Neural progenitor cell (in vitro differentiated cells): ENCODE results near the gene RAB6B. TPM values are rescaled to one million over a fixed set of nuclear protein-coding genes. Genes with fewer than 3 reads are reported as not detected.

ENCODE experiments used
- DNase-seq: peaks from one replicate; pipeline ENCODE4 v3.0.0-alpha.2; 2016; ENCODE audit warnings: low spot score
- H2AFZ ChIP-seq: fragments of 200-600 bp; sonication (generic); replicated peaks from 2 replicates; pipeline ENCODE4 v1.6.1; 2016; ENCODE audit warnings: antibody characterized with exemption
- H3F3A ChIP-seq: fragments of 200-600 bp; sonication (generic); 2 replicates; pipeline ENCODE4 v1.6.1; 2016; ENCODE audit warnings: antibody characterized with exemption, low read depth
- H3K27ac ChIP-seq: fragments of 200-600 bp; sonication (generic); 2 replicates; pipeline ENCODE4 v1.5.1; 2016; ENCODE audit warnings: mild to moderate bottlenecking
- H3K27me3 ChIP-seq: fragments of 200-600 bp; sonication (generic); 2 replicates; pipeline ENCODE4 v1.6.1; 2016; ENCODE audit warnings: mild to moderate bottlenecking, moderate library complexity
- H3K36me3 ChIP-seq: fragments of 200-600 bp; sonication (generic); 2 replicates; pipeline ENCODE4 v1.5.1; 2016
- H3K4me1 ChIP-seq: fragments of 200-600 bp; sonication (generic); 2 replicates; pipeline ENCODE4 v1.6.1; 2016; ENCODE audit warnings: mixed run types
- H3K4me2 ChIP-seq: fragments of 200-600 bp; sonication (generic); 2 replicates; pipeline ENCODE4 v1.6.1; 2016
- H3K4me3 ChIP-seq: fragments of 200-600 bp; sonication (generic); 2 replicates; pipeline ENCODE4 v1.5.1; 2016
- H3K79me2 ChIP-seq: fragments of 200-600 bp; sonication (generic); 2 replicates; pipeline ENCODE4 v1.6.1; 2016; ENCODE audit warnings: low read depth
- H3K9ac ChIP-seq: fragments of 200-600 bp; sonication (generic); 2 replicates; pipeline ENCODE4 v1.6.1; 2016
- H3K9me3 ChIP-seq: fragments of 200-600 bp; sonication (generic); 2 replicates; pipeline ENCODE4 v1.5.1; 2016; ENCODE audit warnings: low read depth
- H4K20me1 ChIP-seq: fragments of 200-600 bp; sonication (generic); 2 replicates; pipeline ENCODE4 v1.6.1; 2016; ENCODE audit warnings: low read depth
- H3K27ac Mint-ChIP-seq: 3 replicates; pipeline ENCODE4 v1.8.0; 2021; ENCODE audit warnings: mixed read lengths
- H3K27me3 Mint-ChIP-seq: 2 replicates; pipeline ENCODE4 v1.8.0; 2022; ENCODE audit warnings: low read depth, mild to moderate bottlenecking, inconsistent platforms, moderate library complexity, mixed read lengths; ENCODE audit not compliant: insufficient read depth
- H3K36me3 Mint-ChIP-seq: 3 replicates; pipeline ENCODE4 v1.8.0; 2021; ENCODE audit warnings: mixed read lengths
- H3K4me1 Mint-ChIP-seq: 3 replicates; pipeline ENCODE4 v1.8.0; 2021; ENCODE audit warnings: mixed read lengths
- H3K4me3 Mint-ChIP-seq: 3 replicates; pipeline ENCODE4 v1.8.0; 2021; ENCODE audit warnings: mild to moderate bottlenecking, moderate library complexity, mixed read lengths
- H3K9me3 Mint-ChIP-seq: 3 replicates; pipeline ENCODE4 v1.8.0; 2020; ENCODE audit warnings: mixed read lengths
- CTCF ChIP-seq: fragments of 200-600 bp; sonication (generic); IDR thresholded peaks from 2 replicates; pipeline ENCODE4 v1.5.1; 2017; ENCODE audit warnings: antibody characterized with exemption, mild to moderate bottlenecking
- EZH2 ChIP-seq: fragments of 200-600 bp; sonication (generic); IDR thresholded peaks from 2 replicates; pipeline ENCODE4 v1.6.1; 2017; ENCODE audit warnings: antibody characterized with exemption, mild to moderate bottlenecking, moderate library complexity
- EZH2phosphoT487 ChIP-seq: fragments of 200-600 bp; sonication (generic); IDR thresholded peaks from 2 replicates; pipeline ENCODE4 v1.6.1; 2017; ENCODE audit warnings: antibody characterized with exemption
- total RNA-seq: library from RNA; depleted of rRNA; stranded (reverse); fragments of >200 nt; gene quantifications from 2 replicates; pipeline ENCODE4 v1.2.3, GENCODE V29; 2015; ENCODE audit warnings: low replicate concordance

The RAB6B gene
- total RNA-seq, 1 donor from 2014 or later, result 7.7 TPM

- Mint-ChIP-seq H3K27ac (no peak overlapping the region), H3K9me3 (no peaks in the 10 kb centered on the region), H3K36me3 (no peaks in the 10 kb centered on the region), H3K4me3 (no peak overlapping the region), H3K4me1 (no peaks in the 10 kb centered on the region), H3K27me3 (peaks cover 5% of the 10 kb centered on the region)
- Histone ChIP-seq H3K9me3 (no peaks in the 10 kb centered on the region), H3K36me3 (no peaks in the 10 kb centered on the region), H3K9ac (no peak overlapping the region), H3K4me3 (no peak overlapping the region), H3F3A (no peaks in the 10 kb centered on the region), H3K27me3 (no peaks in the 10 kb centered on the region), H2AFZ (no peak overlapping the region), H4K20me1 (peaks cover 5% of the 10 kb centered on the region), H3K4me1 (no peaks in the 10 kb centered on the region), H3K27ac (no peak overlapping the region), H3K79me2 (no peaks in the 10 kb centered on the region), H3K4me2 (no peak overlapping the region)
- TF ChIP-seq EZH2 (no peak), EZH2phosphoT487 (no peak), CTCF (no peak)
- no peak for DNase-seq
Observed at GRCh38 chr3:133859381-133860234, 36.1 kb downstream of the RAB6B start.

- no peaks in the 10 kb centered on the region for H3K9me3 ChIP-seq
- no peak overlapping the region for H2AFZ ChIP-seq
- no peak overlapping the region for H3K4me2 ChIP-seq
- H3K36me3 ChIP-seq, result no peaks in the 10 kb centered on the region
- H3K27ac ChIP-seq, result no peak overlapping the region
- no peak overlapping the region for H3K9ac ChIP-seq
- no peaks in the 10 kb centered on the region for H3K9me3 Mint-ChIP-seq
- H3K4me1 ChIP-seq, result no peaks in the 10 kb centered on the region
- no peaks in the 10 kb centered on the region for H3K36me3 Mint-ChIP-seq
- H3K27ac Mint-ChIP-seq, result no peak overlapping the region
- no peak overlapping the region for H3K4me3 Mint-ChIP-seq
- H3K27me3 ChIP-seq, result no peaks in the 10 kb centered on the region
- no peaks in the 10 kb centered on the region for H3K4me1 Mint-ChIP-seq
- DNase-seq, result no peak
- no peaks in the 10 kb centered on the region for H3K79me2 ChIP-seq
- TF ChIP-seq CTCF (no peak), EZH2phosphoT487 (no peak), EZH2 (no peak)
- no peak overlapping the region for H3K4me3 ChIP-seq
- H3F3A ChIP-seq, result no peaks in the 10 kb centered on the region
- peaks cover 7% of the 10 kb centered on the region for H3K27me3 Mint-ChIP-seq
- peaks cover 5% of the 10 kb centered on the region for H4K20me1 ChIP-seq
Observed at GRCh38 chr3:133857767-133858166, 37.9 kb downstream of the RAB6B start.

- no peak overlapping the region for H3K27ac Mint-ChIP-seq
- H3K4me1 Mint-ChIP-seq, result no peaks in the 10 kb centered on the region
- H3K4me3 Mint-ChIP-seq, result no peak overlapping the region
- Histone ChIP-seq H3K27ac (no peak overlapping the region), H3K9me3 (no peaks in the 10 kb centered on the region), H3F3A (no peaks in the 10 kb centered on the region), H3K36me3 (no peaks in the 10 kb centered on the region), H3K4me2 (no peak overlapping the region), H2AFZ (no peak overlapping the region), H3K4me1 (no peaks in the 10 kb centered on the region), H3K79me2 (no peaks in the 10 kb centered on the region), H3K27me3 (no peaks in the 10 kb centered on the region), H3K9ac (no peak overlapping the region), H3K4me3 (no peak overlapping the region), H4K20me1 (peaks cover 5% of the 10 kb centered on the region)
- H3K9me3 Mint-ChIP-seq, result no peaks in the 10 kb centered on the region
- no peaks in the 10 kb centered on the region for H3K36me3 Mint-ChIP-seq
- no peak for DNase-seq
- no peak for TF ChIP-seq EZH2phosphoT487
- no peak for TF ChIP-seq EZH2
- TF ChIP-seq CTCF, result no peak
- H3K27me3 Mint-ChIP-seq, result peaks cover 4% of the 10 kb centered on the region
Observed at GRCh38 chr3:133856316-133856715, 39.4 kb downstream of the RAB6B start.
